Activated naive CD4-positive, alpha-beta T cell treated with Interleukin-2 at 50 U/mL for 16 hours (primary cell): ENCODE data around the gene NLGN3.
"Not testable (repeated sequence)": the region's sequence is repeated elsewhere in the genome, so short reads cannot be mapped to it uniquely, and the experiment has no call there.

ENCODE experiments used
- DNase-seq: peaks from one replicate; pipeline ENCODE4 v3.0.0-alpha.2; 2020

NLGN3 gene

DNA sequence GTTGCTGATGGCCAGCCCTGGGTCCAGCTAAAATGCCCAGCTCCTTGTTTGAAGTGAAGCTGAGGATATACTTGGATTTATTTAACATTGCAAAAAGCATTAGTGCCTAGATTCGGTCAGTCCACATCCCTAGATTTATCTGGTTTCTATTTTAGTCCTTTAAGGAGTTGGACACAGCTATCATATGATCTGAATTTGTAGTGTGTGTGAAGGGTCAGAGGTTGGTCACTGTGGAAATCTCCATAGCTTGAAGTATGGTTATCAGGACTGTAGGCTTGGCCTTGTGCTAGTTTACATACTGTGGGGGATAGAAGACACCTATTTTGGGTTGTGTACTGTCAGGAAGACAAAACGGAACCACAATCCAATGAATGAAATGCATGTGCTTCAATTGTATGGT, 28.8 kb downstream of the NLGN3 start:
- DNase-seq = no peak

DNA sequence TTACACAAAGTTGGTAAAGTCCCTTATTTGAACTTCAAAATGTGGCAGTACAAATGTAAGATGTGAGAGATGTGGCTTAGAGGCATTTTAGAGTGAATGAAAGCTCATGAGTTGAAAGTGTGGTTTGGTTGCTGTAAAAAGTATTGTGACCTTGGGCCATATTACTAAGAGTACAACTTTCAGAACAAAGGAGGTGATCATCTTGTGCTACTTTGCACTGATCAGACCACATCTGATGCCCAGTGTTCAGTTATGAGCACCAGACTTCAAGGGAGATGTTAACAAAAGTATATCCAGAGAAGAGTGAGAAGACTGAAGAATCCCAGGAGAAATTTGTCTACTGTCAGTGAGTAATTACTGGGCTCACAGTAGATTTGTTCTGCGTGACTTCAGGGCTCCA, 30.2 kb downstream of the NLGN3 start:
- no peak for DNase-seq

DNA sequence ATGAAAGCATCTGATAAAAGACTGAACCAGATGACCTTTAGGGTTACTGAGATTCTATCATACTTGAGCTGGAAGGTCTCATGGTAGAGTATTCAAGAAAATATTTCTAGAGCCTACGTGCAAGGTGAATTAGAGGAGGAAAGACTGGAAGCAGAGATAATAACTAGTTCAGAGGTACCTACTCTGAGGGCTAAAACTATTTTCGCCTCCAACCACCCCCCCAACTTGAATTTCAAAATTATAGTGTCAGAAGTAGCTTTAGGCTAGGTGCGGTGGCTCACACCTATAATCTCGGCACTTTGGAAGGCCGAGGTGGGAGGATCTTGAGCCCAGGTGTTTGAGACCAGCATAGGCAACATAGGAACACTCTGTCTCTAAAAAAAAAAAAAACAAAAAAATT, 30.9 kb downstream of the NLGN3 start:
- no peak for DNase-seq

DNA sequence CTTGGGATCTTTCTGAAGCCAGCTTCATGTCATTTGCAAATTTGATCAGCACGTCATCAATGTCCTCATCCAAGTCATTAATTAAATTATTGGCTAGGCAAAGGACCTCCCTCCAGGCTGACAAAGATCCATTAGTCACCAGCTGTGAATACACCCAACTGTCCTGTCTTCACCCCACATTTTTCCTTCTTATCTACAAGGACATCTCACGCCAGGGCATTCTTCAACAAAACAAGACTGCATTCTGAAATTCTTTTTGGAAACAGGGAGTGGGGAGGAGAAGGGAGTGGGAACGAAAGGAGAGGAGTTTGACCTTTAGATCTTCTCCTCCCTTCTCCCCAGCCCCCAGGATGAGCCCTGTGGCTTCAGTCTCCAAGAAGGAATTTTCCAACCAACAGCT, 32.7 kb downstream of the NLGN3 start:
- no peak for DNase-seq

DNA sequence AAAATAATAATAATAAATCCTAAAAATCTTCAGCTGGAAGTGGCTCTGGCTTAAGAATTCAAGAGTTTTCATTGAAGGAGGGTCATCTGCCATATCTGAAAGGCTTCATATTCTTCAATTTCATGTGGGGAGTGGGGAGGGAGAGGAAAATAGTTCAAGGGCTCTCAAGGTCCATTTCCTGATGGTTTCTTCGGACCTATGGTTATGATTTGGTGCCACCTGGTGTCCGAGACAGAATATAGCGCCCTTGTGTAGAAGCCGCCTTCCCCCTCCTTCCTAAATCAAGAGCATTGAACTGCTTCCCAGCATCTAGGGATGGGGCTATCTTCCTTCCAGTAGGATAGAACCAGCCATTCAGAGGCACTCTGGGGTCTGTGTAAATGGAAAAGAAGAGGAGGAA, 34.3 kb downstream of the NLGN3 start:
- peak; percentile 40 for DNase-seq

DNA sequence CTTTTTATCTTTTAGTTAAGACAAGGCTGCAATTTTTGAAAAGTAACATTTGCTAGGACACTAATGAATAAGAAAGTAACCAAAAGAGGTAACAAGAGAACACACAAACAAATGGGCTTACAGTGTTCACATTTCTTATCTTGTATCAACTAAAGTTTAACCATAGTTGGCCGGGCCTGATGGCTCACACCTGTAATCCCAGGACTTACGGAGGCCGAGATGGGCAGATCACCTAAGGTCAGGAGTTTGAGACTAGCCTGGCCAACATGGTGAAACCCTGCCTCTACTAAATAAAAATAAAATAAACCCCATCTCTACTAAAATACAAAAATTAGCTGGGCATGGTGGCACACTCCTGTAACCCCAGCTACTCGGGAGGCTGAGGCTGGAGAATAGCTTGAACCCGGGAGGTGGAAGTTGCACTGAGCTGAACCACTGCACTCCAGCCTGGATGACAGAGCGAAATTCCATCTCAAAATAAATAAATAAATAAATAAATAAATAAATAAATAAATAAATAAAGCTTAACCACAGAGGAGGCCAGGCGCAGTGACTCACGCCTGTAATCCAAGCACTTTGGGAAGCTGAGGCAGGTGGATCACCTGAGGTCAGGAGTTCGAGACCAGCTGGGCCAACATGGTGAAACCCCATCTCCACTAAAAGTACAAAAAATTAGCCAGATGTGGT, 36.1 kb downstream of the NLGN3 start:
- not testable (repeated sequence) for DNase-seq

DNA sequence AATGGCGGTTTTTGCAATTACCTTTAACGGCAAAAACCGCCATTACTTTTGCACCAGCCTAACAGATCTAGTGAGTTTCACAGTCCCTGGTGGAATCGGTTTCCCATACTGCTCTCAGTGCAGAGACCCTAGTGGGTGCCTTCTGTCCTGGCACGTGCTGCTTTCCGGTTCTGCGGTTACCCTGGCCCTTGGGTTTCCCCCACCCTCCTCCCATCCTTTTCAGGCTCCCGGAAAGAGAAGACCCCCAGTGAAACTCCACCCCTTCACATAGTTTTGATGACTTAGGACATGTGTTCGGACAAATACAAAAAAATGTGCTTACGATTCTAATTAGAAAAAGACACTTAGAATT, 36.9 kb downstream of the NLGN3 start:
- DNase-seq = peak; percentile 54

DNA sequence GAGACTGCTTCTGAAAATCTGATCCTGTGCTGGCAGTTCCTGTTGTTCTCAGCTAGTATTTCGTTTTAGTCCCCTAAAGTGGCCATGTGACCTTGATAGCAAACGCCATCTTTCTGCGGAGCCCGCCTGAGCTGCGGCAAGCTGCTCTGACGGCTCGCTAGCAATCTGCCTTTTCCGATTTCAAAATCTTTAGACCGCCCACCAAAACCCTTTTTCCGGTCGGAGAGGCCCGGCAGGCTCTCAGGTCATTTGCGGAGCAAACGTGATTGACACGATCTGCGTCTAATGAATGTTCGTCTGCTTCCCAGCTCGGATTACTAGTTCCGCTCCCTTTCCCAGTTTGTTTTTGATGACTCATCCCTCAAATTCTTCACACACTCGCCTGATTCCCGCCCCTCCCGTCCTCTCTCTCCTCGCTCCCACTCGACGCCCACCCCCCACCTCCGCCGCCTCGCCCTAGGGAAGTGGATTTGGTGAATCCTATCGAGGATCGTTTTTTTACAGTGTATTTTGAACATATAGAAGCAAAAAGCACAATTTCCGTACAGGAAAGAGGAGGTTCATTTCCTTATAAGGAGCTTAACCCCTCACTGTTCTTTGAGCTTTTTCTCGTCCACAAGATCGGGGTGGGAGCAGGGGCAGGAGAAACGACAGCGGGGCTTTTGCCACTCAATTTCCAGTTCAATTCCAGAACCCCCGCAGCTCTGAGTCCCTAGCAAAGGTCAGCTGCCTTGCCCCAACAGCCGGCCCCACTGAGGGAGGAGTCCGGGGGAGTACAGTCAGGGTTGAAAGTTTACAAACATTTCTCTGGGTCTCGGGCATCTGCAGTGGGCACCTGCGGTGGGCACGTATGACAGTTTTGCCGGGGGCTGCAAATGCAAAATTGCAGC, 37.5 kb downstream of the NLGN3 start:
- peak; percentile 83 for DNase-seq

DNA sequence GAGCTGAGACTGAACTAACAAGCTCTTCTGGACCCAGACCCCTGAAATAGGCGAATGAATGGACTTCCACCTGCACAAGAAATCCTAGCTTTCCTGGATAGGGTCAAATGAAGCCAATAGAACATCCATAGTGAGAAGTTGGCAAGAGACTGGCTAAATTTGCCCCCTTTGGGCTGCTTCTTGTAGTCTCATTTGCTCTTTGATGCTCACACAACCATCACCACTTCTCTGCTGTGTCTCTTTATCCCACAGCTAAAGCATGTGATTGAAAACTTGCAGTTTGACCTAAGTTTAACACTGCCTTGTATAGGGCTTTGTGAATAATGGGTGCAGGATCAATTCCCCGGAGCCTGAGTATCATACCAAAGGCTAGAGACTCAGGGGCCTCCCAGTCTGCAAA, 38.2 kb downstream of the NLGN3 start:
- no peak for DNase-seq

DNA sequence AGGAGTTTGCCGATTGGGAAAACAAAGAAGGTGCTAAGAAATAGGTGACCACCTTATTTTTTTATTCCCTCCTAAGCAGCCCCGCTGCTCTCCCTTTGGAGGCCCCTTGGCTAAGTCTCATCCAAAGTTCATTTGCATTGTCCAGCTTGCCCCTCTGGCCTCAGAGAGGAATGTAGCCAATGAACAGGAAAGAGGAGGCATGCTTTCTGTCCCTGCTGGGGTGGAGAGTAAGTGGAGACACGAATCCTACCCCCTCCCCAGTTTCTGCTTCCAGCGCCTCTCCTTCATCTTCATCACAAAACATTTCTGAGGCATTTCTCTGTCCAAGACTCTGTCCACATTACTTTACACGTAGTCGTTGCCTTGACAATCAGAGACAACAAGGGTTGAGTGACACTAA, 38.7 kb downstream of the NLGN3 start:
- DNase-seq = no peak

DNA sequence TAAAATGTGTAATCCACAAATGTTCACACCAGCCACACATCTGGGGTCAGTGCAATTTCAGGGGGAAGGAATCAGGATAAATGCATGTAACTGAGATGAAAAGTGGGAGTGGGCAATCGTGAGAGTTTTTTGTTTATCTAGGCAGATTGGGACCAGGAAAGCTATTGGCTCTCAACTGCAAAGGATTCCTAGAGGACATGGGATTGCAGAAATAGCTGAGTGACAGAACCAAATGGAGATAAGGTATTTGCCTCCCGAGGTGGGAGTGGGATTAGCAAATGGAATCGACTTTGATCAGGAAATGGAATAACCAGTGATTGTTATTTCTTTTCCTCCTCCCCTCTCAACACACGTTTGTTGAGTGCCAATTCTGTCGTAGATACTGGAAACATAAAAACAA, 39.5 kb downstream of the NLGN3 start:
- DNase-seq = no peak

DNA sequence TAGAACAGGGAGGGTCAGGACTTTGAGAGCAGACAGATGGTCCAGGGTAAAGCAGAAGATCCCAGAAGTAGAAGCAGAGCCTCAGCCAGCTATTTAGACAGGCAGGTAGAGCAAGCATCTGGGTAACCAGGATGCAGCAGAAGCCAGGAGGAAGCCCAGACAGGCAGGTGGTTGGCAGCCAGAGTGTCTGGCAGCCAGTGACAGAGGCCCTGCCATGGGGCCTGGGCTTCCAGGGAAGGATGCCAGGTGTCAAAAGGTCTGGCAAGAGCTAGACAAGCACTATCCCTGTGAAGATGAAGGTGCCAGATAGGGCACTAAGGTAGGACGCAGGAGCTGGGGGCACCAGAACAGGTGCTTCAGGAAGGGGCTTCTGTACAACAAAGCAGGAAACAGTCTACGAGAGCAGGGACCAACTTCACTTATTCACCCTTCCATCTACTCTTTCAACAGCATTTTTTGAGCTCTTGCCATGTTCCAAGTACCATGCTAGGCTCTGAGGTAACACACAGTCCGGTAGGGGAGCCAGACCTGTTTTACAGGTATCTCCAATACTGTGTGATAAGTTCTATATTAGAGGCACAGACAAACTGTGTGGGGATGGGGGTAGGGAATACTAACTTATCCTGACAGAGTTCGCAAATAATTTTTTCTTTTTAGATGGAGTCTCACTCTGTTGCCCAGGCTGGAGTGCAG, 40.3 kb downstream of the NLGN3 start:
- DNase-seq = no peak

DNA sequence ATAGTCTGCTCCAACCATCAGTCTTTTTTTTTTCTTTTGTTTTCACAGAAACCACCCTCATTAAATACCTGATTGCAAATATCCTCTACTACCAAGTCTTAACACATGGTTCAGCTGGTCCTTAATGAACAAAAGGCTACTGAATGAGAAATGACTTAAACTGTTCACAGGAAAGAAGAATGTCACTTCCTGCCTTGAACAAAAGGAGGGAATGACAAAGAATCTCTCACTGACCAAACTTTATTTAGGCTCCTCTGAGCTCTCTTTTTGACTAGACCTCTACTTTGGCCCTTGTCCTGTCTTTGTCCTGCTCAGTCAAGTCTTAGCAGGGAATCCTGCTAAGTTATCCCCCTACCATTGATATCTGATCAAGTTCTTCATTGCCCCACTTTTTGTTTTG, 46.6 kb downstream of the NLGN3 start:
- no peak for DNase-seq

DNA sequence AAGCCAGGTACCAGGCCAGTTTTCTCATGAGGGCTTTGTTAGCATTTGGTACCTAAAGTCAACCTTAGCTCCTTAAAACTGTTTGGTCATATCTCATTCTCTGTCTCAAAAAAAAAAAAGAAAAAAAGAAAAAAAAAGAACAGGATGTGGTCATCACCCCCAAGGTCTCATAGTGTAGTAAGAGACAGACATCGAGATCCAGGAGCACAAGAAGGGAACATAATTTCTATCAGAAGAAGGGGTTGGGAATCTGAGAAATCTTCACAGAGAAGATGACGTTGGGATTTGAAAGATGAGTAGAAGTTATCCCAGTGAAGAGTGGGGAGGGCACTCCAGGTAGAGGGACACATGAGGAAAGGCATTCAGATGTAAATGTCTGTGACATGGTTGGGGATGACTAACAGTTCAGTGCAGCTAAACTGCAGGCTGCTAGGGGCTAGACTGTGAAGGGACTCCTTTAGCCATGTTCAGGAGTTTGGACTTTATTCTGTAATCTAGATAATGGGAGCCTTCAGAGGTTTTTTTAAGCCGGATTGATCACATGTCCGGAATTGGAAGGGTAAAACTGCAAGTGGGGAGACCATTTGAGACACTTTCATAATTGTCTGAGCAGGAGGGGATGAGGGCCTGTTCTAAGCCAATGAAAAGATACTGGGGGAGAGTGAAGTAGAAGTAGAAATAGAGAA, 51.5 kb downstream of the NLGN3 start:
- DNase-seq = no peak

DNA sequence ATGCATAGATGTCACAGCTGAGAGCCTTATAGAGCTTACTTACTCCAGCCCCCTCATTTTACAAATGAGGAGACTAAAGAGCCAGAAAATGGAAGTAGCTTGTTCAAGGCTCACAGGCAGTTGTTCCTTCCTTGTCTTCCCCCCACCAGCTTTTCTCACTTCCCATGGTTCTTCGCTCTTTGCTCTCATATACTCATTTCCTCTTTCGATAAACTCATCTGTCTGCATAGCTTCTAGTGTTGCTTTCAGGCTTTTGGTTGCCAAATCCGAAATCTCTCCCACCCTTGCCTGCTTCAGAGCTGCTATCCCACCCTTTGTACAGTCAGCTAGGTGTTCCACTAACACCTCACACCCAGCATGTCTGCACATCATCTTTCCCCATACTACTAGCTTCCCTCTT, 53.4 kb downstream of the NLGN3 start:
- DNase-seq = no peak

DNA sequence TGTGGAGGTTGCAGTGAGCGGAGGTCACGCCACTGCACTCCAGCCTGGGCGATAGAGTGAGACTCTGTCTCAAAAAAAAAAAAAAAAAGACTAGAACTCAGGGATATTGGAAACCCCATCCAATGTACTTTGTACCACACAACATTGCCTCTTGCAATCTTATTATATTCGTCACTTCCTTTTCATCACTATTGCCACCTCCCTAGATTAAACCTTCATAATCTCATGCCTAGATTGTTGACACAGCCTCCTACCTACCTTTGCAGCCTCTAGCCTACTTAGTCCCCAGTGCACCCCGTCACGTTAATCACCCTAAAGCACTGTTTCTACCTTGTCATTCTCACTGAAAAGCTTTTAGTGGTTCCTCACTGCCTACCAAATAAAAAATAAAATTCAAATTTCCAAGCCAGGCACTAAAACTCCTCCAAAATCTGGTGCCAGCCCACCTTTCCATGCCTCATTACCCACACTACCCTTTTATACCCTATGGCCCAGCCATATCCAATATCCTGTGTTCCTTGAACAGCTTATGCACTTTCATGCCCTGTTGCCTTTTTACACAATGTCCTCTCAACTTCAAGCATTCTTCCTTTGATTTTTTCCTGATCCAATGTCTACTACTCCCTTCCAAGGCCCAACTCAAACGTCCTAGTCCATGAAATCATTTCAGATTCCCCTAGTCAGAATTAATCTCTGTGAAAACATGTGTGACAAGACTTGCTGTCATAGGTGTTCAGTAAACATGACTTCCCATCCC, 54.8 kb downstream of the NLGN3 start:
- no peak for DNase-seq

DNA sequence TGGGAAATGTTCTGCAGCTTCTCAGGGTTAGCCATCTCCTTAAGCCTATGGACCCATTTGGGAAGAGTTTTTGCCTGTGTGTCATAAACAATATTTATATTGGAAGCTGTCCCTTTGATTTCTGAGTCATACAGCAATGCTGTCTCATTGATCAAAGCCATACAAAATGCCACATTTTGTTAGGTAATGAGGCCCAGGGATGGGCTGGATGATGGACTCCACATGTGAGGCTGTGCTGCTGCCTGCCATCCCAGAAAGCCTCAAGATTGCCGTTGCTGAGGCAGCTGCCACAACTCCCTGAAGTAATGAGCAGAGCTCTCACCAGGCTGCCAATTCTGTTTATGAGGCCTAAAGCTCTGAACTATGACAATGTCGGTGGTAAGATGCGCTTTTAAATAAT, 66.2 kb downstream of the NLGN3 start:
- no peak for DNase-seq

DNA sequence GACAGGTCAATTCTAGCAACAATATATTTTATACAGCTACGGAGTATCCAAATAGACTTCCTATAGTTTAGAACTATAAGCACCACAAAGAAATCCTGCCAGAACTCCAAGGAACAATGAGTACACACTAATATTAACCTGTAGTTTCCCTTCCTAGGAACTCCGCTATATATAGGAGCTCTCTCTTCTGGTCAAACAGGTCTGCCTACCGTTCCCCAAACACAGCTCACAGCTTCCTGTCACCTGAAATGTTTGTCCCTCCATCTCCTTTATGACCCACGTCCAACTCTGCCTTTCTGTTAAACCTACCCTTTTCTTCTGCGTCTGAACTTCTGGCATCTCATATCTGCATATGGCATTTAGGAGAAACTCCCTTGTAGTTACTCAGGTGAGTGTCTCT, 67.9 kb downstream of the NLGN3 start:
- DNase-seq = no peak

DNA sequence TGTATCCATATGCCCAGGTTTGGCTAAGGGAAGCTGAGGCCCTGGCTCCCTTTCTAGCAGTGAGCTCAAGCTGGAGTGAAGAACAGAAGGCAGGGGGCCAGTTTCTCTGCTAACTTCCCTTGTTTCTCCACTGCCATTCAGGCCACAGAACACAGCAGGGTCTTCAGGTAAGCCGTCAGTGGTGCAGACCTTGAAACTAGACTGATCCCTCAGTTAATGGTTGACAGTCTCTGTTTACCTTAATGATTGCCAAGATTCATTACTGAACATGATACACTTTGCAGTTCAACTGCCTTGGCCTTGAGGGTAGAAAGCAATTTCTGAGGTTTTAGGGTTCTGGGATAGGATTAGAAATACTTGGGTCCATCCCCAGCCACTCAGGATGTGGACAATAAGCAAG, 69.5 kb downstream of the NLGN3 start:
- DNase-seq = no peak

DNA sequence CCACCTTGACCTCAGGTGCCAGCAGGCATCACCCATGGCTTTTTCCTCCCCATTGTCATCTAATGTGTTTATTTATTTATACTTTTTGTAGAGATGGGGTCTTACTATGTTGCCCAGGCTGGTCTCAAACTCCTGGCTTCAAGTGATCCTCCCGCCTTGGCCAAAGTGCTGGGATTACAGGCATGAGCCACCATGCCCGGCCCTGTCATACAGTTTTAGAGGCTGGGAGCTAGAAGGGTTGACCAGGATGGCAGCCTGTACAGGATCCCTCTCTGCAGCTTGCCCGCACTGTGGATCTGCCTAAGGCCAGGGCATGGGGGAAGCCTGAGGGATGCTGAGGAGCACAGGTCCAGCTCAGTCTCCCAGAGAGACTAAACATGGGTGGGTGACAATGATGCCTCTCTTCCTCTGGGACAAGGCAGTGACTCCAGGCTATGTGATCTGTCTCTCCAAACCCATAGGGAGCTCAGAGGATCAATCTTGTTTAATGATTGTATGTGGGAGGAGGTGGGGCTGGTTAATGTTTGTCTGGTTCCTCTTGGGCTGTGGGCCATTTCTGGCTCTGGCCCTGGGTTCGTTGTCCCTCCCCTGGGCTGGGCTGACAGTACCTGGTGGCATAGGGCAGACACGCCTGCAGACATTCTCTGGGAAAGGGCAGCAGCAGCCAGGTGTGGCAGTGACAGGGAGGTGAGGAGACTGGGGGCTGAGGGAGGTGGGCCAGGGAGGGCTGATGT, 70.1 kb downstream of the NLGN3 start:
- no peak for DNase-seq

DNA sequence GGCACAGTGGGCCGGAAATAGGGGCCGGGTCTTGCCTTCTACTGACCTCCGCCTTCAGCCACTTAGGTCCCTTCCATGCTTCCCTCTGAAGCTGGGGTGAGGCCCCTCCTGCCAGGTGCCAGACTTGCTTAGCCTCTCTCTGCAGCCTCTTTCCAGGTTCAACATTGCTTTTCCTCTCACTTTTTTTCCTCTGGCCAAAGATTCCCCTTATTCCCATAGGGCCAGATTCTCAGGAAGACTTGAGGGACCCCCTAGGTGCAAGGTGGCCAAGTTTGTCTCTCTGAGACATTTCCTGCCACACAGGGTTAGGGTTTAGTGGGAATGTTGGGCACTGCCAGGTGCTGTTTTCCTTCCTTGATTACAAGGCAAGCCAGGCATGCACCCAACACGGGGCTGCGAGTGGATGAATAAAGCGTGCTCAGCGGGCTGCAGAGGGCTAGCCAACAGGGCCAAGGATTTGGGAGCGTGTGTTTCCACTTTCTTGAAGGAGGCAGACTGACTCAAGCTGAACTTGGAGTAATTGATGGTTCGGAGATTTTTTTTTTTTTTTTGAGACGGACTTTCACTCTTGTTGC, 70.8 kb downstream of the NLGN3 start:
- DNase-seq = no peak

DNA sequence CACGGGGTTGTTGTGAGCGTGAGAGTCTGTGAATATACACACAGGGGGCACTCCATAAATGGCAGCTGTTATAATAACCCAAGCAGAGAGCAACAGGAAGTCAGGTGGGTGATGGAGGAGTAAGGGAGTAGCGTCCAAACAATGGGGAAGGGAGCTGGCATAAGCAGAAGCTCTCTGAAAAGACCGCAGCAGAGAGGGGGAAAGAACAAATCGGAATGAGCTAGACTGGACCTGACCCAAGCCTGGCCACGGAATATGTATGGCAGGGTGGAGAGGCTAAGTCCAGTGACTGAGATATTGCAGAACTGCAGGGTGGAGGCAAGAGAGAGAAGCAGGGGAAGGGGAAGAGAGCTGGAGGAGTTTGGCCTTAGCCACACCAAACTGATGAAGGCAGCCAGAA, 71.8 kb downstream of the NLGN3 start:
- DNase-seq = no peak
